Measurements from ENCODE around the gene NTN5. TPM values are rescaled to one million over a fixed set of nuclear protein-coding genes. Genes with fewer than 3 reads are reported as not detected.
A peak's percentile ranks its signal among the peaks of the same experiment; 100 is the strongest.

Gene NTN5
- total and polyA plus RNA-seq, 9 of the 15 experiments (the other 6 are each of a cell fraction or from before 2014, with no cell fraction given), result not detected

- TF ChIP-seq, protein P1, sequence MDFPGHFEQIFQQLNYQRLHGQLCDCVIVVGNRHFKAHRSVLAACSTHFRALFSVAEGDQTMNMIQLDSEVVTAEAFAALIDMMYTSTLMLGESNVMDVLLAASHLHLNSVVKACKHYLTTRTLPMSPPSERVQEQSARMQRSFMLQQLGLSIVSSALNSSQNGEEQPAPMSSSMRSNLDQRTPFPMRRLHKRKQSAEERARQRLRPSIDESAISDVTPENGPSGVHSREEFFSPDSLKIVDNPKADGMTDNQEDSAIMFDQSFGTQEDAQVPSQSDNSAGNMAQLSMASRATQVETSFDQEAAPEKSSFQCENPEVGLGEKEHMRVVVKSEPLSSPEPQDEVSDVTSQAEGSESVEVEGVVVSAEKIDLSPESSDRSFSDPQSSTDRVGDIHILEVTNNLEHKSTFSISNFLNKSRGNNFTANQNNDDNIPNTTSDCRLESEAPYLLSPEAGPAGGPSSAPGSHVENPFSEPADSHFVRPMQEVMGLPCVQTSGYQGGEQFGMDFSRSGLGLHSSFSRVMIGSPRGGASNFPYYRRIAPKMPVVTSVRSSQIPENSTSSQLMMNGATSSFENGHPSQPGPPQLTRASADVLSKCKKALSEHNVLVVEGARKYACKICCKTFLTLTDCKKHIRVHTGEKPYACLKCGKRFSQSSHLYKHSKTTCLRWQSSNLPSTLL (IDR thresholded peaks at IDR 0.05), result 0 out of 2 replicates have a peak, but pooled peaks have one; percentile 72
- TF ChIP-seq, protein P2, sequence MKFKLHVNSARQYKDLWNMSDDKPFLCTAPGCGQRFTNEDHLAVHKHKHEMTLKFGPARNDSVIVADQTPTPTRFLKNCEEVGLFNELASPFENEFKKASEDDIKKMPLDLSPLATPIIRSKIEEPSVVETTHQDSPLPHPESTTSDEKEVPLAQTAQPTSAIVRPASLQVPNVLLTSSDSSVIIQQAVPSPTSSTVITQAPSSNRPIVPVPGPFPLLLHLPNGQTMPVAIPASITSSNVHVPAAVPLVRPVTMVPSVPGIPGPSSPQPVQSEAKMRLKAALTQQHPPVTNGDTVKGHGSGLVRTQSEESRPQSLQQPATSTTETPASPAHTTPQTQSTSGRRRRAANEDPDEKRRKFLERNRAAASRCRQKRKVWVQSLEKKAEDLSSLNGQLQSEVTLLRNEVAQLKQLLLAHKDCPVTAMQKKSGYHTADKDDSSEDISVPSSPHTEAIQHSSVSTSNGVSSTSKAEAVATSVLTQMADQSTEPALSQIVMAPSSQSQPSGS (CRISPR knock-in tag; IDR thresholded peaks at IDR 0.05), result no peak
- TF ChIP-seq ZNF239 (CRISPR knock-in tag; IDR thresholded peaks at IDR 0.05), result no peak
- no peak for TF ChIP-seq TSC22D4 (tag; IDR thresholded peaks at IDR 0.05)
- TF ChIP-seq E2F6 (IDR thresholded peaks at IDR 0.05; ENCODE audit: borderline replicate concordance in 1 of 2, extremely low read depth in 1 of 2, insufficient read depth in 1 of 2, insufficient read length in 1 of 2, low read depth in 1 of 2, low read length in 1 of 2, poor library complexity in 1 of 2, severe bottlenecking in 1 of 2), result peak in 1 of 2 experiments; percentile 67
- no peak for TF ChIP-seq ZSCAN29 (IDR thresholded peaks at IDR 0.05)
- TF ChIP-seq SPI1 (IDR thresholded peaks at IDR 0.05; ENCODE audit: borderline replicate concordance, low read depth, low read length), result no peak
- TF ChIP-seq PTRF (tag; IDR thresholded peaks at IDR 0.05), result no peak
- no peak for TF ChIP-seq SREBF1 (IDR thresholded peaks at IDR 0.05; ENCODE audit: borderline replicate concordance, low read depth, low read length)
- no peak for TF ChIP-seq STAT5A (IDR thresholded peaks at IDR 0.05; ENCODE audit: borderline replicate concordance, low read length)
- TF ChIP-seq ZNF507 (tag; conservative IDR thresholded peaks at IDR 0.05), result no peak
- TF ChIP-seq, protein P3, sequence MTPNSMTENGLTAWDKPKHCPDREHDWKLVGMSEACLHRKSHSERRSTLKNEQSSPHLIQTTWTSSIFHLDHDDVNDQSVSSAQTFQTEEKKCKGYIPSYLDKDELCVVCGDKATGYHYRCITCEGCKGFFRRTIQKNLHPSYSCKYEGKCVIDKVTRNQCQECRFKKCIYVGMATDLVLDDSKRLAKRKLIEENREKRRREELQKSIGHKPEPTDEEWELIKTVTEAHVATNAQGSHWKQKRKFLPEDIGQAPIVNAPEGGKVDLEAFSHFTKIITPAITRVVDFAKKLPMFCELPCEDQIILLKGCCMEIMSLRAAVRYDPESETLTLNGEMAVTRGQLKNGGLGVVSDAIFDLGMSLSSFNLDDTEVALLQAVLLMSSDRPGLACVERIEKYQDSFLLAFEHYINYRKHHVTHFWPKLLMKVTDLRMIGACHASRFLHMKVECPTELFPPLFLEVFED (CRISPR knock-in tag; conservative IDR thresholded peaks at IDR 0.05), result 0 out of 2 replicates have a peak, but pooled peaks have one; percentile 56
- TF ChIP-seq, protein P4, sequence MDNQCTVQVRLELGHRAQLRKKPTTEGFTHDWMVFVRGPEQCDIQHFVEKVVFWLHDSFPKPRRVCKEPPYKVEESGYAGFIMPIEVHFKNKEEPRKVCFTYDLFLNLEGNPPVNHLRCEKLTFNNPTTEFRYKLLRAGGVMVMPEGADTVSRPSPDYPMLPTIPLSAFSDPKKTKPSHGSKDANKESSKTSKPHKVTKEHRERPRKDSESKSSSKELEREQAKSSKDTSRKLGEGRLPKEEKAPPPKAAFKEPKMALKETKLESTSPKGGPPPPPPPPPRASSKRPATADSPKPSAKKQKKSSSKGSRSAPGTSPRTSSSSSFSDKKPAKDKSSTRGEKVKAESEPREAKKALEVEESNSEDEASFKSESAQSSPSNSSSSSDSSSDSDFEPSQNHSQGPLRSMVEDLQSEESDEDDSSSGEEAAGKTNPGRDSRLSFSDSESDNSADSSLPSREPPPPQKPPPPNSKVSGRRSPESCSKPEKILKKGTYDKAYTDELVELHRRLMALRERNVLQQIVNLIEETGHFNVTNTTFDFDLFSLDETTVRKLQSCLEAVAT (IDR thresholded peaks at IDR 0.05), result peak; percentile 81 to 88
- TF ChIP-seq RNF2 (IDR thresholded peaks at IDR 0.05), result peak; percentile 41; the same call in 1 of the 2 replicates
- TF ChIP-seq NR0B1 (IDR thresholded peaks at IDR 0.05; ENCODE audit: partially characterized antibody), result no peak
- TF ChIP-seq ZBED1 (IDR thresholded peaks at IDR 0.05), result no peak
- peak; percentile 69; the same call in 1 of the 2 replicates for TF ChIP-seq ZBTB26 (CRISPR knock-in tag; IDR thresholded peaks at IDR 0.05)
- no peak for TF ChIP-seq PHB2 (IDR thresholded peaks at IDR 0.05; ENCODE audit: low read depth)
These were observed 26.7 kb downstream of the NTN5 start, which contains the start of gene CA11 (continued) for GRCh38 chr19:48646001-48646721.
